Tongue (tissue), 2 donors: ENCODE results near the gene FIGN. TPM values are rescaled to one million over a fixed set of nuclear protein-coding genes. Genes with fewer than 3 reads are reported as not detected.

ENCODE experiments used
- DNase-seq: peaks from one replicate; pipeline ENCODE4 v3.0.0-alpha.2; 2015
- total RNA-seq: library from RNA; depleted of rRNA; stranded (reverse); fragments of >200 nt; gene quantifications from one replicate; pipeline ENCODE4 v1.2.3, GENCODE V29; 2014

Gene FIGN
- total RNA-seq, 1 donor from 2014 or later, result 1.9 TPM

GRCh38 chr2:163611557-163611906 lies 124.3 kb downstream of the FIGN start:
- no peak for DNase-seq

- no peak for DNase-seq
These were observed 124.8 kb downstream of the FIGN start for GRCh38 chr2:163610817-163611556.

- no peak for DNase-seq
These were observed 128.2 kb downstream of the FIGN start for GRCh38 chr2:163607630-163608029.

GRCh38 chr2:163606878-163607277 lies 128.9 kb downstream of the FIGN start:
- DNase-seq, result no peak

GRCh38 chr2:163605779-163606178 lies 130.0 kb downstream of the FIGN start:
- DNase-seq, result no peak

- no peak for DNase-seq
These were observed 130.8 kb downstream of the FIGN start for GRCh38 chr2:163604941-163605555.

GRCh38 chr2:163602196-163602595 lies 133.6 kb downstream of the FIGN start:
- no peak for DNase-seq

GRCh38 chr2:163601377-163601776 lies 134.4 kb downstream of the FIGN start:
- no peak for DNase-seq

GRCh38 chr2:163600801-163601200 lies 135.0 kb downstream of the FIGN start:
- no peak for DNase-seq

- DNase-seq, result no peak
These were observed 140.8 kb downstream of the FIGN start for GRCh38 chr2:163595028-163595427.

- no peak for DNase-seq
These were observed 141.3 kb downstream of the FIGN start for GRCh38 chr2:163594497-163594896.

- no peak for DNase-seq
These were observed 141.8 kb downstream of the FIGN start for GRCh38 chr2:163593982-163594381.

GRCh38 chr2:163592954-163593622 lies 142.7 kb downstream of the FIGN start:
- no peak for DNase-seq

- no peak for DNase-seq
These were observed 144.3 kb downstream of the FIGN start for GRCh38 chr2:163591461-163591860.

- no peak for DNase-seq
These were observed 155.1 kb downstream of the FIGN start for GRCh38 chr2:163580757-163581156.

GRCh38 chr2:163574309-163574708 lies 161.5 kb downstream of the FIGN start:
- no peak for DNase-seq

- no peak for DNase-seq
These were observed 162.2 kb downstream of the FIGN start for GRCh38 chr2:163573652-163574051.

GRCh38 chr2:163572850-163573249 lies 163.0 kb downstream of the FIGN start:
- DNase-seq, result no peak

GRCh38 chr2:163571423-163572102 lies 164.2 kb downstream of the FIGN start:
- no peak for DNase-seq

- DNase-seq, result no peak
These were observed 165.4 kb downstream of the FIGN start for GRCh38 chr2:163570391-163570790.

- no peak for DNase-seq
These were observed 170.6 kb downstream of the FIGN start for GRCh38 chr2:163565192-163565591.

GRCh38 chr2:163564236-163564635 lies 171.6 kb downstream of the FIGN start:
- no peak for DNase-seq

- no peak for DNase-seq
These were observed 172.5 kb downstream of the FIGN start for GRCh38 chr2:163563336-163563735.
